Right atrium auricular region (tissue), 2 donors: ENCODE data around the gene OVOL3. TPM values are rescaled to one million over a fixed set of nuclear protein-coding genes. Genes with fewer than 3 reads are reported as not detected.

Experiments used
- DNase-seq: peaks from one replicate; pipeline ENCODE4 v3.0.0-alpha.2; 2019; ENCODE audit warnings: low spot score
- H3K27ac ChIP-seq, 2 donors: fragments of 200-600 bp; sonication (generic); 1 replicate in 1 of 2; 2 replicates in 1 of 2; pipeline ENCODE4 v1.5.1; 2016 to 2019
- H3K27me3 ChIP-seq, 2 donors: fragments of 200-600 bp; sonication (generic); one replicate each; pipeline versions ENCODE4 v1.5.1 to v1.6.0; 2017 to 2019
- H3K36me3 ChIP-seq: fragments of 200-600 bp; sonication (generic); one replicate; pipeline ENCODE4 v1.5.1; 2016
- H3K4me1 ChIP-seq, 2 donors: fragments of 200-600 bp; sonication (generic); one replicate each; pipeline versions ENCODE4 v1.5.1 to v1.6.0; 2017 to 2019
- H3K4me3 ChIP-seq, 2 donors: fragments of 200-600 bp; sonication (generic); 1 replicate in 1 of 2; 2 replicates in 1 of 2; pipeline ENCODE4 v1.5.1; 2017 to 2019; ENCODE audit warnings: mild to moderate bottlenecking in 1 of 2, moderate library complexity in 1 of 2
- H3K9me3 ChIP-seq, 2 donors: fragments of 200-600 bp; sonication (generic); one replicate each; pipeline ENCODE4 v1.5.1; 2019
- CTCF ChIP-seq, 2 donors: fragments of 200-600 bp; sonication (generic); IDR thresholded peaks; one replicate each; pipeline ENCODE4 v1.5.1; 2019; ENCODE audit warnings: antibody characterized with exemption in 2 of 2
- total RNA-seq, 2 donors: library from RNA; depleted of rRNA; stranded (reverse); fragments of >200 nt; gene quantifications; one replicate each; pipeline ENCODE4 v1.1.0, GENCODE V29; 2016

OVOL3 gene
- total RNA-seq, 2 donors from 2014 or later = not detected

- DNase-seq = no peak
- Histone ChIP-seq H3K27ac (no peak overlapping the region), H3K4me3 (no peak overlapping the region), H3K36me3 (no peaks in the 10 kb centered on the region), H3K27me3 (no peaks in the 10 kb centered on the region), H3K4me1 (peaks cover 0 to 8% of the 10 kb centered on the region in 2 donors), H3K9me3 (no peaks in the 10 kb centered on the region)
- TF ChIP-seq CTCF (IDR thresholded peaks at IDR 0.05) = no peak
Observed at GRCh38 chr19:36084231-36085009, 26.5 kb upstream of the OVOL3 start.

- Histone ChIP-seq H3K27me3 (no peaks in the 10 kb centered on the region), H3K9me3 (no peaks in the 10 kb centered on the region), H3K36me3 (no peaks in the 10 kb centered on the region), H3K4me3 (no peak overlapping the region), H3K27ac (no peak overlapping the region), H3K4me1 (peaks cover 0 to 6% of the 10 kb centered on the region in 2 donors)
- no peak for DNase-seq
- TF ChIP-seq CTCF (IDR thresholded peaks at IDR 0.05) = no peak
Observed at GRCh38 chr19:36086326-36086725, 24.6 kb upstream of the OVOL3 start.

GRCh38 chr19:36089847-36090246, 21.1 kb upstream of the OVOL3 start:
- Histone ChIP-seq H3K4me1 (peaks cover 0 to 9% of the 10 kb centered on the region in 2 donors), H3K27me3 (no peaks in the 10 kb centered on the region), H3K9me3 (no peaks in the 10 kb centered on the region), H3K36me3 (no peaks in the 10 kb centered on the region), H3K27ac (no peak overlapping the region), H3K4me3 (no peak overlapping the region)
- DNase-seq = no peak
- no peak for TF ChIP-seq CTCF (IDR thresholded peaks at IDR 0.05)

- TF ChIP-seq CTCF (IDR thresholded peaks at IDR 0.05) = no peak
- H3K27ac ChIP-seq = no peak overlapping the region
- DNase-seq = no peak
- no peaks in the 10 kb centered on the region for H3K36me3 ChIP-seq
- H3K4me3 ChIP-seq = no peak overlapping the region
- H3K9me3 ChIP-seq = no peaks in the 10 kb centered on the region
- H3K27me3 ChIP-seq = no peaks in the 10 kb centered on the region
- H3K4me1 ChIP-seq = peaks cover 0 to 9% of the 10 kb centered on the region in 2 donors
Observed at GRCh38 chr19:36090910-36091695, 19.8 kb upstream of the OVOL3 start.

- no peaks in the 10 kb centered on the region for H3K27me3 ChIP-seq
- DNase-seq = no peak
- peaks cover 0 to 9% of the 10 kb centered on the region in 2 donors for H3K4me1 ChIP-seq
- TF ChIP-seq CTCF (IDR thresholded peaks at IDR 0.05) = no peak
- H3K36me3 ChIP-seq = no peaks in the 10 kb centered on the region
- no peak overlapping the region for H3K27ac ChIP-seq
- H3K4me3 ChIP-seq = no peak overlapping the region
- no peaks in the 10 kb centered on the region for H3K9me3 ChIP-seq
Observed at GRCh38 chr19:36092566-36092965, 18.4 kb upstream of the OVOL3 start.
